ENCODE results near the gene IFNK.
"Not testable (repeated sequence)": the region's sequence is repeated elsewhere in the genome, so short reads cannot be mapped to it uniquely, and the experiment has no call there.

IFNK gene

GRCh38 chr9:27491154-27491553, 32.9 kb upstream of the IFNK start:
- Histone ChIP-seq H3K9ac (ENCODE audit: low read length) (no peak overlapping the region), H3K4me3 (ENCODE audit: low read depth in 1 of 2, low read length in 2 of 2) (no peak overlapping the region), H3K4me1 (ENCODE audit: insufficient read depth, low read length) (peaks cover 9% of the 10 kb centered on the region), H3K27ac (ENCODE audit: low read depth, low read length) (no peak overlapping the region), H3K36me3 (ENCODE audit: insufficient read depth, low read length) (no peaks in the 10 kb centered on the region), H3K9me3 (ENCODE audit: low read length) (no peaks in the 10 kb centered on the region), H3K27me3 (ENCODE audit: control insufficient read depth in 1 of 2, insufficient read depth in 2 of 2, low read length in 2 of 2) (no peaks in the 10 kb centered on the region)

- Histone ChIP-seq H3K4me1 (ENCODE audit: insufficient read depth, low read length) (no peaks in the 10 kb centered on the region), H3K9me3 (ENCODE audit: low read length) (no peaks in the 10 kb centered on the region), H3K9ac (ENCODE audit: low read length) (no peak overlapping the region), H3K27ac (ENCODE audit: low read depth, low read length) (no peak overlapping the region), H3K36me3 (ENCODE audit: insufficient read depth, low read length) (no peaks in the 10 kb centered on the region), H3K27me3 (ENCODE audit: control insufficient read depth in 1 of 2, insufficient read depth in 2 of 2, low read length in 2 of 2) (no peaks in the 10 kb centered on the region), H3K4me3 (ENCODE audit: low read depth in 1 of 2, low read length in 2 of 2) (no peak overlapping the region)
These were observed 28.5 kb upstream of the IFNK start for GRCh38 chr9:27495480-27496134.

- Histone ChIP-seq H3K27me3 (ENCODE audit: control insufficient read depth in 1 of 2, insufficient read depth in 2 of 2, low read length in 2 of 2) (no peaks in the 10 kb centered on the region), H3K27ac (ENCODE audit: low read depth, low read length) (no peak overlapping the region), H3K4me1 (ENCODE audit: insufficient read depth, low read length) (no peaks in the 10 kb centered on the region), H3K9me3 (ENCODE audit: low read length) (no peaks in the 10 kb centered on the region), H3K36me3 (ENCODE audit: insufficient read depth, low read length) (no peaks in the 10 kb centered on the region), H3K4me3 (ENCODE audit: low read depth in 1 of 2, low read length in 2 of 2) (no peak overlapping the region), H3K9ac (ENCODE audit: low read length) (no peak overlapping the region)
These were observed 28.0 kb upstream of the IFNK start for GRCh38 chr9:27496135-27496504.

GRCh38 chr9:27497883-27498417, 26.1 kb upstream of the IFNK start:
- H3K9me3 ChIP-seq (ENCODE audit: low read length): no peaks in the 10 kb centered on the region
- no peaks in the 10 kb centered on the region for H3K36me3 ChIP-seq (ENCODE audit: insufficient read depth, low read length)
- no peaks in the 10 kb centered on the region for H3K27me3 ChIP-seq (ENCODE audit: control insufficient read depth in 1 of 2, insufficient read depth in 2 of 2, low read length in 2 of 2)
- no peak overlapping the region for H3K27ac ChIP-seq (ENCODE audit: low read depth, low read length)
- no peak overlapping the region for H3K4me3 ChIP-seq (ENCODE audit: low read depth in 1 of 2, low read length in 2 of 2)
- H3K9ac ChIP-seq (ENCODE audit: low read length): no peak overlapping the region
- H3K4me1 ChIP-seq (ENCODE audit: insufficient read depth, low read length): no peaks in the 10 kb centered on the region

- no peaks in the 10 kb centered on the region for H3K36me3 ChIP-seq (ENCODE audit: insufficient read depth, low read length)
- H3K4me1 ChIP-seq (ENCODE audit: insufficient read depth, low read length): no peaks in the 10 kb centered on the region
- H3K27me3 ChIP-seq (ENCODE audit: control insufficient read depth in 1 of 2, insufficient read depth in 2 of 2, low read length in 2 of 2): no peaks in the 10 kb centered on the region
- no peak overlapping the region for H3K9ac ChIP-seq (ENCODE audit: low read length)
- H3K27ac ChIP-seq (ENCODE audit: low read depth, low read length): no peak overlapping the region
- H3K9me3 ChIP-seq (ENCODE audit: low read length): no peaks in the 10 kb centered on the region
- H3K4me3 ChIP-seq (ENCODE audit: low read depth in 1 of 2, low read length in 2 of 2): no peak overlapping the region
These were observed 24.6 kb upstream of the IFNK start for GRCh38 chr9:27499451-27499850.

- not testable (repeated sequence) for H3K27ac ChIP-seq (ENCODE audit: low read depth, low read length); H3K9ac ChIP-seq (ENCODE audit: low read length); H3K9me3 ChIP-seq (ENCODE audit: low read length); H3K4me1 ChIP-seq (ENCODE audit: insufficient read depth, low read length); H3K27me3 ChIP-seq (ENCODE audit: control insufficient read depth in 1 of 2, insufficient read depth in 2 of 2, low read length in 2 of 2); H3K4me3 ChIP-seq (ENCODE audit: low read depth in 1 of 2, low read length in 2 of 2); H3K36me3 ChIP-seq (ENCODE audit: insufficient read depth, low read length)
These were observed 23.2 kb upstream of the IFNK start for GRCh38 chr9:27500902-27501301.

GRCh38 chr9:27503623-27504022, 20.5 kb upstream of the IFNK start:
- Histone ChIP-seq H3K9ac (ENCODE audit: low read length) (no peak overlapping the region), H3K4me1 (ENCODE audit: insufficient read depth, low read length) (no peaks in the 10 kb centered on the region), H3K36me3 (ENCODE audit: insufficient read depth, low read length) (no peaks in the 10 kb centered on the region), H3K4me3 (ENCODE audit: low read depth in 1 of 2, low read length in 2 of 2) (no peak overlapping the region), H3K9me3 (ENCODE audit: low read length) (no peaks in the 10 kb centered on the region), H3K27me3 (ENCODE audit: control insufficient read depth in 1 of 2, insufficient read depth in 2 of 2, low read length in 2 of 2) (no peaks in the 10 kb centered on the region), H3K27ac (ENCODE audit: low read depth, low read length) (no peak overlapping the region)

GRCh38 chr9:27504259-27504658, 19.8 kb upstream of the IFNK start:
- Histone ChIP-seq H3K27me3 (ENCODE audit: control insufficient read depth in 1 of 2, insufficient read depth in 2 of 2, low read length in 2 of 2) (no peaks in the 10 kb centered on the region), H3K9ac (ENCODE audit: low read length) (no peak overlapping the region), H3K4me1 (ENCODE audit: insufficient read depth, low read length) (no peaks in the 10 kb centered on the region), H3K36me3 (ENCODE audit: insufficient read depth, low read length) (no peaks in the 10 kb centered on the region), H3K9me3 (ENCODE audit: low read length) (no peaks in the 10 kb centered on the region), H3K27ac (ENCODE audit: low read depth, low read length) (no peak overlapping the region), H3K4me3 (ENCODE audit: low read depth in 1 of 2, low read length in 2 of 2) (no peak overlapping the region)

GRCh38 chr9:27505744-27506161, 18.3 kb upstream of the IFNK start:
- Histone ChIP-seq H3K27me3 (ENCODE audit: control insufficient read depth in 1 of 2, insufficient read depth in 2 of 2, low read length in 2 of 2) (no peaks in the 10 kb centered on the region), H3K4me3 (ENCODE audit: low read depth in 1 of 2, low read length in 2 of 2) (no peak overlapping the region), H3K27ac (ENCODE audit: low read depth, low read length) (no peak overlapping the region)

GRCh38 chr9:27506981-27507380, 17.1 kb upstream of the IFNK start:
- Histone ChIP-seq H3K36me3 (ENCODE audit: insufficient read depth, low read length) (no peaks in the 10 kb centered on the region), H3K4me1 (ENCODE audit: insufficient read depth, low read length) (peaks cover 4% of the 10 kb centered on the region), H3K27ac (ENCODE audit: low read depth, low read length) (no peak overlapping the region), H3K9me3 (ENCODE audit: low read length) (no peaks in the 10 kb centered on the region), H3K9ac (ENCODE audit: low read length) (no peak overlapping the region), H3K27me3 (ENCODE audit: control insufficient read depth in 1 of 2, insufficient read depth in 2 of 2, low read length in 2 of 2) (no peaks in the 10 kb centered on the region), H3K4me3 (ENCODE audit: low read depth in 1 of 2, low read length in 2 of 2) (no peak overlapping the region)

More at GRCh38 chr9:27505744-27506161, 18.3 kb upstream of the IFNK start:
- no peaks in the 10 kb centered on the region for H3K9me3 ChIP-seq (ENCODE audit: low read length)
- no peaks in the 10 kb centered on the region for H3K36me3 ChIP-seq (ENCODE audit: insufficient read depth, low read length)
- H3K9ac ChIP-seq (ENCODE audit: low read length): no peak overlapping the region
- no peaks in the 10 kb centered on the region for H3K4me1 ChIP-seq (ENCODE audit: insufficient read depth, low read length)

GRCh38 chr9:27510780-27511179, 13.3 kb upstream of the IFNK start:
- H3K9me3 ChIP-seq (ENCODE audit: low read length): no peaks in the 10 kb centered on the region
- no peak overlapping the region for H3K27ac ChIP-seq (ENCODE audit: low read depth, low read length)
- peaks cover 20% of the 10 kb centered on the region for H3K4me1 ChIP-seq (ENCODE audit: insufficient read depth, low read length)
- no peak overlapping the region for H3K4me3 ChIP-seq (ENCODE audit: low read depth in 1 of 2, low read length in 2 of 2)
- no peak overlapping the region for H3K9ac ChIP-seq (ENCODE audit: low read length)
- no peaks in the 10 kb centered on the region for H3K36me3 ChIP-seq (ENCODE audit: insufficient read depth, low read length)
- no peaks in the 10 kb centered on the region for H3K27me3 ChIP-seq (ENCODE audit: control insufficient read depth in 1 of 2, insufficient read depth in 2 of 2, low read length in 2 of 2)

- no peak overlapping the region for H3K4me3 ChIP-seq (ENCODE audit: low read depth in 1 of 2, low read length in 2 of 2)
- H3K27me3 ChIP-seq (ENCODE audit: control insufficient read depth in 1 of 2, insufficient read depth in 2 of 2, low read length in 2 of 2): no peaks in the 10 kb centered on the region
- H3K36me3 ChIP-seq (ENCODE audit: insufficient read depth, low read length): no peaks in the 10 kb centered on the region
- no peak overlapping the region for H3K9ac ChIP-seq (ENCODE audit: low read length)
- peaks cover 20% of the 10 kb centered on the region for H3K4me1 ChIP-seq (ENCODE audit: insufficient read depth, low read length)
- no peaks in the 10 kb centered on the region for H3K9me3 ChIP-seq (ENCODE audit: low read length)
- H3K27ac ChIP-seq (ENCODE audit: low read depth, low read length): no peak overlapping the region
These were observed 12.3 kb upstream of the IFNK start for GRCh38 chr9:27511771-27512170.
